Testis (tissue), 2 donors: ENCODE data around the gene RASD1.
"Not testable (repeated sequence)": the region's sequence is repeated elsewhere in the genome, so short reads cannot be mapped to it uniquely, and the experiment has no call there.

Experiments
- CTCF ChIP-seq, 3 experiments: fragments of 450-650 bp in 2 of 3; fragments of 200-600 bp in 1 of 3; sonication (generic) in 1 of 3; IDR thresholded peaks; one replicate each; pipeline ENCODE4 v1.5.1; 2016 to 2019; ENCODE audit warnings: antibody characterized with exemption in 3 of 3, mild to moderate bottlenecking in 2 of 3, moderate library complexity in 1 of 3
- POLR2A ChIP-seq: fragments of 450-650 bp; IDR thresholded peaks from one replicate; pipeline ENCODE4 v1.6.1; 2017; ENCODE audit warnings: antibody characterized with exemption, mild to moderate bottlenecking, moderate library complexity

DNA sequence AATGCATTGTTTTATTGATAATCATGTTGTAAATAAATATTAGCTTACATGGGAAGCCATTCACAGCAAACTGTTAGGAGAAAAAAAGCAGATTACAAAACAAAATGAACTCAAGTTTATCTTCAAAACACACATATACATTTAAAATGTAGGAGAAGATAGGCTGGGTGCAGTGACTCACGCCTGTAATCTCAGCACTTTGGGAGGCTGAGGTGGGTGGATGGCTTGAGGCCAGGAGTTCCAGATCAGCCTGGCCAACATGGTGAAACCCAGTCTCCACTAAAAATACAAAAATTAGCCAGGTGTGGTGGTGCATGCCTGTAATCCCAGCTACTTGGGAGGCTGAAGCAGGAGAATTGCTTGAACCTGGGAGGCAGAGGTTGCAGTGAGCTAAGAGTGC lies 30.3 kb downstream of the RASD1 start:
- not testable (repeated sequence) for TF ChIP-seq POLR2A; CTCF (IDR thresholded peaks at IDR 0.05)
